Neural crest cell (in vitro differentiated cells): Measurements from ENCODE around the gene LRCH3. TPM values are rescaled to one million over a fixed set of nuclear protein-coding genes. Genes with fewer than 3 reads are reported as not detected.

Experiments used
- DNase-seq: peaks from one replicate; pipeline ENCODE4 v3.0.0; 2021; ENCODE audit warnings: low read depth, mixed read lengths, low spot score
- H3K27ac Mint-ChIP-seq: one replicate; pipeline ENCODE4 v1.8.0; 2021; ENCODE audit warnings: mild to moderate bottlenecking, mixed read lengths; ENCODE audit not compliant: unreplicated experiment
- H3K27me3 Mint-ChIP-seq: 2 replicates; pipeline ENCODE4 v1.8.0; 2021; ENCODE audit warnings: low read depth, mild to moderate bottlenecking, mixed read lengths
- H3K36me3 Mint-ChIP-seq: 2 replicates; pipeline ENCODE4 v1.8.0; 2021; ENCODE audit warnings: low read depth, mild to moderate bottlenecking, mixed read lengths
- H3K4me1 Mint-ChIP-seq: 2 replicates; pipeline ENCODE4 v1.8.0; 2021; ENCODE audit warnings: mixed read lengths
- H3K4me3 Mint-ChIP-seq: one replicate; pipeline ENCODE4 v1.8.0; 2021; ENCODE audit warnings: mild to moderate bottlenecking, mixed read lengths
- H3K9me3 Mint-ChIP-seq: 2 replicates; pipeline ENCODE4 v1.8.0; 2021; ENCODE audit warnings: mixed read lengths
- CTCF ChIP-seq: fragments of 200-600 bp; sonication (generic); conservative IDR thresholded peaks from 2 replicates; pipeline ENCODE4 v1.5.0; 2021; ENCODE audit warnings: antibody characterized with exemption, mild to moderate bottlenecking
- total RNA-seq: library from RNA; stranded (reverse); gene quantifications from 2 replicates; pipeline ENCODE4 v1.2.1, GENCODE V29; 2021

The LRCH3 gene
- total RNA-seq, 1 donor from 2014 or later: 69.0 TPM

DNA sequence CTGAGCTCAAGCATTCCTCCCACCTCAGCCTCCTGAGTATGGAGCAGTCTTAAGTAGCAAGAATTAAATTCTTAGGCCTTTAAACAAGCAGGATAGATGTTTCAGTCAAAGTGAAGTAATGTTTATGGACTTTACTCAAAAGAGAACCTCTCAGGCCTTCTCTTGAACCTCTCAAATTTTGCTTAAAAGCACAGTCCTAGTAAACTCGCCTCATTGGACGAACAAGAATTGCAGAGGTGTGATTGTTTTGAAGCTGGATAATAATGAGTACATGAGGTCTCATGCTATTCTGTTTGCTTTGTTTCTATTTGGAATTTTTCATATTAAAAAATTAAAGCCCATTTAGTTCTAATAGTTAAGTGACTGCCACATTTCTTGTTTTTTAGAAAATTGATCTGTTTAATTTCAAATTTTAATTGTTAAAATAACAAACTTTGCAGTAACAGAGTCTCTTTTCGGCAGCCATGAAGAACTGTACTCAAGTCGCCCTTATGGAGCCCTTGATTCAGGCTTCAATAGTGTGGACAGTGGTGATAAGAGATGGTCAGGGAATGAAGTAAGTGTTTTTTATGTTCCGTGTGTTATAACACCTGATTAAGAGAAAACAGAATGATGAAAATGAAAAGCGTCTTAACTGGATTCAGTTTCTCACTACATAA, 39.4 kb downstream of the LRCH3 start:
- DNase-seq: no peak
- Mint-ChIP-seq H3K27me3 (no peaks in the 10 kb centered on the region), H3K36me3 (peaks cover 28% of the 10 kb centered on the region), H3K4me1 (peaks cover 1% of the 10 kb centered on the region), H3K4me3 (no peak overlapping the region), H3K27ac (no peak overlapping the region), H3K9me3 (no peaks in the 10 kb centered on the region)
- TF ChIP-seq CTCF: no peak

- H3K9me3 Mint-ChIP-seq: no peaks in the 10 kb centered on the region
- no peak overlapping the region for H3K27ac Mint-ChIP-seq
- TF ChIP-seq CTCF: no peak
- no peak overlapping the region for H3K4me3 Mint-ChIP-seq
- no peak for DNase-seq
- H3K36me3 Mint-ChIP-seq: peaks cover 28% of the 10 kb centered on the region
- H3K4me1 Mint-ChIP-seq: peaks cover 6% of the 10 kb centered on the region
- H3K27me3 Mint-ChIP-seq: no peaks in the 10 kb centered on the region
Measured at GRCh38 chr3:197830967-197831313, 39.9 kb downstream of the LRCH3 start.

DNA sequence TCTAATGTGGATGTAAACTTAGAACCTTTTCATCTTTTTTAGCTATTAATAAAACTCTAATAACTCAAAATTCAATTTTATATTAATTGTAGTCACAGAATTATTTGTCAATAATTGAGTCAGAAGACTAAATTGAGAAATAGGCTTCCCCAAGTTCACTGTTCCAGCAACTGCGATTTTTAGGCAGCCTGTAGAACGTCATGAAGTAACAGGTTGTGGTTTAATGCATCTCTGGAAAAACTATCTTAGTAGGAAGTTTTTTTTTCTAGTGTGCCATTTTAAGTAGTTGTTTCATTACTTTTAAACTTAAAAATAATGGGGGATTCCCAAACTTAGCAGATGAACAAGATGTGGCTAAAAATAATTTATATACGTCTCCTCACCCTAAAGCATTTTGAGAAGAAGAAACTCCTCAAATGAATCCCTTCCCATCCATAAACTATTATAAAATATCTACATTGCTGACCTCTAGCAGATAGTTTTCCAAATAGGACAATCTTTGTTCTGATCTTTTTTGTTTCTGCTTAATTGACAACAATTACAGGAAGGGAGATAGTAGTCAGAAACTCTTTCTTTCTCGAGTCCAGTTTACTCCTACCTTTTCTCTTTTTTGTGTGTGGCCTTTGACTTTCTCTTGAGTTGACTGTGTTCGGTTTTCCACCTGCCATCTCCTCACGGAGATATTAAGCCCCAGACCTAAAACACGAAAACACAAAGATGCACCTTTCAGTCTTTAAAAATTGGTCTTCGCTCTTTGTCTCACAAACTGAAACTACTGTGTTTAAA, 43.1 kb downstream of the LRCH3 start:
- no peaks in the 10 kb centered on the region for H3K27me3 Mint-ChIP-seq
- no peaks in the 10 kb centered on the region for H3K9me3 Mint-ChIP-seq

DNA sequence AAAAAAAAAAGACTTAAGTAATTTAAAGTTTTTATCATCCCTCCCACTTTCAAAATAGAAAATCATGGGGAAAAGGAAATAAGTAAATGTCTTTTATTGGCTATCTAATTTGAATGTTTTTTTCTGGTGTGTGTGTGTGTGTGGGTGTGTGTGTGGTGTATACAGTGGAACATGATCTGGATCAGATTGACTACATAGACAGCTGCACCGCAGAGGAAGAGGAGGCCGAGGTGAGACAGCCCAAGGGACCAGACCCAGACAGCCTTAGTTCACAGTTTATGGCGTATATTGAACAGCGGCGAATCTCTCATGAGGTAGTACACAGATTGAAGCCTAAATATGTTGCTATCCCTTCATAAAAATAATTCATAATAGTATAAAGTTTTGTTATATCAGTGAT, 44.5 kb downstream of the LRCH3 start:
- H3K36me3 Mint-ChIP-seq: peaks cover 14% of the 10 kb centered on the region
- no peak for TF ChIP-seq CTCF
- H3K4me1 Mint-ChIP-seq: peaks cover 7% of the 10 kb centered on the region
- no peak for DNase-seq
- H3K4me3 Mint-ChIP-seq: no peak overlapping the region
- no peaks in the 10 kb centered on the region for H3K9me3 Mint-ChIP-seq
- no peak overlapping the region for H3K27ac Mint-ChIP-seq
- H3K27me3 Mint-ChIP-seq: no peaks in the 10 kb centered on the region

More for the DNA sequence above, 43.1 kb downstream of the LRCH3 start:
- DNase-seq: no peak
- H3K4me3 Mint-ChIP-seq: no peak overlapping the region
- H3K36me3 Mint-ChIP-seq: peaks cover 17% of the 10 kb centered on the region
- H3K4me1 Mint-ChIP-seq: peaks cover 7% of the 10 kb centered on the region
- no peak for TF ChIP-seq CTCF
- H3K27ac Mint-ChIP-seq: no peak overlapping the region

DNA sequence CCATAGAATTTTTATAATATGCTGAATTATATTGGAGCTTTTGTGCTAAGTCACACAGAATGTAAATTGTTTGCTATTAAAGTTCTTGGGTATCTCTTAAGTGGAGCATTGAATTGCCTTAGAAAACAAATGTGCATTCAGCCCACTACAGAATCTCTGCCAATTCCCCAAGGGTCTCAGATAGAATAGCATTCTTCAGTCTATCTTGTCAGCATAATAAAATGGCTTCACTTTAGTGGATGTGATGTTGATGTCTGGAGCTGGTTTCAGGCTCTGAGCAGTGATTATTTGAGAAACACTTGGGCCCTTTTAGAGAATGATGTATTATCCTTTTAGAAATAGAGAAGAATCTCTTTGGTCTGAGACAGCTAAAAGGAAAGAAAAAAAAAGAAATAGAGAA, 45.2 kb downstream of the LRCH3 start:
- no peak overlapping the region for H3K4me3 Mint-ChIP-seq
- H3K36me3 Mint-ChIP-seq: peaks cover 16% of the 10 kb centered on the region
- DNase-seq: no peak
- H3K9me3 Mint-ChIP-seq: no peaks in the 10 kb centered on the region
- H3K27me3 Mint-ChIP-seq: no peaks in the 10 kb centered on the region
- no peak for TF ChIP-seq CTCF
- no peak overlapping the region for H3K27ac Mint-ChIP-seq
- peaks cover 7% of the 10 kb centered on the region for H3K4me1 Mint-ChIP-seq
